Astrocyte (in vitro differentiated cells and primary cell): ENCODE results near the gene PAX1.

Experiments
- EZH2 ChIP-seq: IDR thresholded peaks from 2 replicates; pipeline ENCODE4 v1.6.1; 2012; ENCODE audit warnings: mild to moderate bottlenecking, low read length, inconsistent platforms; ENCODE audit not compliant: insufficient read depth
- TF ChIP-seq, protein P1 (sequence below): IDR thresholded peaks from 2 replicates; pipeline ENCODE4 v1.5.1; 2011; ENCODE audit warnings: low read depth, mild to moderate bottlenecking, inconsistent platforms, low read length, moderate library complexity; ENCODE audit not compliant: insufficient read depth

DNA sequence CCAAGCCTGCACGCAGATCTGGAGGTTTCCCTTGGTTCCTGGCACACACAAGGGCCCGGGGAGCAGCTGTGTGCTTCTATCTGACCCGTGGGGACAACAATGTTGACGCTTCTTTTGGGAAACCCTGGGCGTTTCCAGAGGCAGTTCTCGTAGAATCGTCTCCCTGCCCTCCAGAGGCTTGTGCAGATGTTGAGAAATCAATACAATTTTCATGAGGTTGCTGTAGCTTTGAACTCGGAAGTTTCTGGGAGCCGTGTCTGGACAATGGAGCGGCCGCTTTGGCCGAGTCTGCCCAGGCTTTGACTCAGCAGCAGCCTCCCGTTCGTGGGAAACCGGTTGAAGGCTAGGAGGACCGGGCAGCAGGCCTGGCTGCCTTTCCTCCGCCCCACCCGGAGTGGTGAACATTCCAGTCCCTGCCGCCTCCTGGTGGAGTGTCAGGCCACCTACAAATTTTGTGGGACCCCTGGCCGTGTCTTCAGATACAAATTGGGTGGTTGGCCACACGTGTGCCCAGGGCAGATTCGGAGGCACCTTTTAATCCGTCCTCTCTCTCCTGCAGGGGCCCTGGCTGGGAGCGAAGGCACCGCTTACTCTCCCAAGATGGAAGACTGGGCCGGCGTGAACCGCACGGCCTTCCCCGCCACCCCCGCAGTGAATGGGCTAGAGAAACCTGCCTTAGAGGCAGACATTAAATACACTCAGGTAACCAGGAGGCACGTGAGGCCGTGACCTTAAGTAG, 2.7 kb downstream of the PAX1 start:
- TF ChIP-seq, protein P1, sequence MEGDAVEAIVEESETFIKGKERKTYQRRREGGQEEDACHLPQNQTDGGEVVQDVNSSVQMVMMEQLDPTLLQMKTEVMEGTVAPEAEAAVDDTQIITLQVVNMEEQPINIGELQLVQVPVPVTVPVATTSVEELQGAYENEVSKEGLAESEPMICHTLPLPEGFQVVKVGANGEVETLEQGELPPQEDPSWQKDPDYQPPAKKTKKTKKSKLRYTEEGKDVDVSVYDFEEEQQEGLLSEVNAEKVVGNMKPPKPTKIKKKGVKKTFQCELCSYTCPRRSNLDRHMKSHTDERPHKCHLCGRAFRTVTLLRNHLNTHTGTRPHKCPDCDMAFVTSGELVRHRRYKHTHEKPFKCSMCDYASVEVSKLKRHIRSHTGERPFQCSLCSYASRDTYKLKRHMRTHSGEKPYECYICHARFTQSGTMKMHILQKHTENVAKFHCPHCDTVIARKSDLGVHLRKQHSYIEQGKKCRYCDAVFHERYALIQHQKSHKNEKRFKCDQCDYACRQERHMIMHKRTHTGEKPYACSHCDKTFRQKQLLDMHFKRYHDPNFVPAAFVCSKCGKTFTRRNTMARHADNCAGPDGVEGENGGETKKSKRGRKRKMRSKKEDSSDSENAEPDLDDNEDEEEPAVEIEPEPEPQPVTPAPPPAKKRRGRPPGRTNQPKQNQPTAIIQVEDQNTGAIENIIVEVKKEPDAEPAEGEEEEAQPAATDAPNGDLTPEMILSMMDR: no peak
- TF ChIP-seq EZH2: no peak
